ENCODE measurements around the gene NCF2. TPM values are rescaled to one million over a fixed set of nuclear protein-coding genes. Genes with fewer than 3 reads are reported as not detected.

The NCF2 gene
- total RNA-seq, 1 experiment from 2014 or later, result not detected

DNA sequence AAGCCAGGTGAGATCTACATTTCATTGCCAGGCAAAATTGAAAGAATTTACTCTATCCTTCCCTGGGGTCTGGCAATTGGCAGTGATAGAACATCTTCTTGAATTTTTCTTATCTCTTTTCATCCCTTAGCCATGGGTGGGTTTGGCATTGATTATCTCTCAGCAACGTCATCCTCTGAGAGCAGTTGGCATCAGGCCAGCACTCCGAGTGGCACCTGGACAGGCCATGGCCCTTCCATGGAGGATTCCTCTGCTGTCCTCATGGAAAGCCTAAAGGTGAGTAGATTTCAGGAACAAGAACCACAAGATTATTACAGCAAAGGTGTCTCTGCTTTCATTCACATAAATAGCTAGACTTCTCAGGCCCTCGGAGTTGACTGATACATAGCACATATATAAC, 39.3 kb downstream of the NCF2 start:
- TF ChIP-seq CTCF (conservative IDR thresholded peaks at IDR 0.05; ENCODE audit: low read depth, low read length) (no peak), EZH2 (IDR thresholded peaks at IDR 0.05; ENCODE audit: borderline replicate concordance, low read depth, low read length, poor library complexity, severe bottlenecking) (no peak)
- intact Hi-C loops (cut with micrococcal nuclease; ENCODE audit: unreplicated experiment), result no loop called here
- Histone ChIP-seq H3K27me3 (replicated peaks; ENCODE audit: insufficient read depth, low read depth, low read length, poor library complexity) (no peaks in the 10 kb centered on the region), H3K36me3 (ENCODE audit: insufficient read depth, low read length, poor library complexity, severe bottlenecking) (peaks cover 73% of the 10 kb centered on the region), H3K9me3 (ENCODE audit: low read depth, low read length, poor library complexity, severe bottlenecking) (no peaks in the 10 kb centered on the region), H3K4me1 (ENCODE audit: insufficient read depth, low read length, poor library complexity, severe bottlenecking) (peaks cover 7% of the 10 kb centered on the region), H3K4me3 (ENCODE audit: low read depth, low read length, poor library complexity, severe bottlenecking) (no peak overlapping the region), H3K27ac (ENCODE audit: low read depth, low read length, poor library complexity, severe bottlenecking) (no peak overlapping the region)
- DNase-seq (ENCODE audit: low spot score), result no peak
- no TSS peak for BruUV-seq (replicated peaks)
- CTCF ChIA-PET, result no interaction called here
- POLR2A ChIA-PET (ENCODE audit: low non-redundant PET), result no interaction called here

GRCh38 chr1:183548116-183548515, 42.1 kb downstream of the NCF2 start:
- H3K4me3 ChIP-seq (ENCODE audit: low read depth, low read length, poor library complexity, severe bottlenecking), result no peak overlapping the region
- H3K27me3 ChIP-seq (replicated peaks; ENCODE audit: insufficient read depth, low read depth, low read length, poor library complexity), result no peaks in the 10 kb centered on the region
- ChIA-PET POLR2A (ENCODE audit: low non-redundant PET) (no interaction called here), CTCF (no interaction called here)
- intact Hi-C loops (cut with micrococcal nuclease; ENCODE audit: unreplicated experiment), result loop anchor here (5.0 kb wide), 1 partner anchor 266 kb away; no protein-coding TSS in a partner anchor
- BruUV-seq (replicated peaks), result no TSS peak
- peaks cover 7% of the 10 kb centered on the region for H3K4me1 ChIP-seq (ENCODE audit: insufficient read depth, low read length, poor library complexity, severe bottlenecking)
- TF ChIP-seq CTCF (conservative IDR thresholded peaks at IDR 0.05; ENCODE audit: low read depth, low read length) (no peak), EZH2 (IDR thresholded peaks at IDR 0.05; ENCODE audit: borderline replicate concordance, low read depth, low read length, poor library complexity, severe bottlenecking) (no peak)
- H3K9me3 ChIP-seq (ENCODE audit: low read depth, low read length, poor library complexity, severe bottlenecking), result no peaks in the 10 kb centered on the region
- peaks cover 90% of the 10 kb centered on the region for H3K36me3 ChIP-seq (ENCODE audit: insufficient read depth, low read length, poor library complexity, severe bottlenecking)
- H3K27ac ChIP-seq (ENCODE audit: low read depth, low read length, poor library complexity, severe bottlenecking), result no peak overlapping the region
- DNase-seq (ENCODE audit: low spot score), result peak; percentile 70

- Histone ChIP-seq H3K36me3 (ENCODE audit: insufficient read depth, low read length, poor library complexity, severe bottlenecking) (peaks cover 90% of the 10 kb centered on the region), H3K4me1 (ENCODE audit: insufficient read depth, low read length, poor library complexity, severe bottlenecking) (peaks cover 7% of the 10 kb centered on the region), H3K9me3 (ENCODE audit: low read depth, low read length, poor library complexity, severe bottlenecking) (no peaks in the 10 kb centered on the region), H3K27me3 (replicated peaks; ENCODE audit: insufficient read depth, low read depth, low read length, poor library complexity) (no peaks in the 10 kb centered on the region), H3K27ac (ENCODE audit: low read depth, low read length, poor library complexity, severe bottlenecking) (no peak overlapping the region), H3K4me3 (ENCODE audit: low read depth, low read length, poor library complexity, severe bottlenecking) (no peak overlapping the region)
- CTCF ChIA-PET, result no interaction called here
- TF ChIP-seq EZH2 (IDR thresholded peaks at IDR 0.05; ENCODE audit: borderline replicate concordance, low read depth, low read length, poor library complexity, severe bottlenecking) (no peak), CTCF (conservative IDR thresholded peaks at IDR 0.05; ENCODE audit: low read depth, low read length) (no peak)
- POLR2A ChIA-PET (ENCODE audit: low non-redundant PET), result no interaction called here
- BruUV-seq (replicated peaks), result no TSS peak
- intact Hi-C loops (cut with micrococcal nuclease; ENCODE audit: unreplicated experiment), result loop anchor here (5.0 kb wide), 1 partner anchor 264 kb away; no protein-coding TSS in a partner anchor
- no peak for DNase-seq (ENCODE audit: low spot score)
These were observed 43.8 kb downstream of the NCF2 start for GRCh38 chr1:183546427-183546826.

All from A673 (cell line).